H1 (cell line): ENCODE data around the gene LCOR.

ENCODE experiments used
- EP300 ChIP-seq, 2 experiments: IDR thresholded peaks; 1 replicate in 1 of 2; 2 replicates in 1 of 2; pipeline ENCODE4 v1.6.1; 2011 to 2012; ENCODE audit warnings: low read depth in 2 of 2, low read length in 2 of 2, mild to moderate bottlenecking in 2 of 2, borderline replicate concordance in 1 of 2, inconsistent platforms in 1 of 2, moderate library complexity in 1 of 2
- KDM1A ChIP-seq: fragments of 200-600, 300-600 bp; sonication (generic); IDR thresholded peaks from 2 replicates; pipeline ENCODE4 v1.7.1; 2016; ENCODE audit warnings: mild to moderate bottlenecking, low read length, borderline replicate concordance
- NANOG ChIP-seq: IDR thresholded peaks from 2 replicates; pipeline ENCODE4 v1.6.1; 2011; ENCODE audit warnings: low read length, low read depth, mild to moderate bottlenecking, inconsistent platforms; ENCODE audit not compliant: insufficient read depth, poor library complexity, severe bottlenecking
- POLR2A ChIP-seq, 2 experiments: IDR thresholded peaks; 1 replicate in 1 of 2; 2 replicates in 1 of 2; pipeline ENCODE4 v1.6.1; 2011; ENCODE audit warnings: low read depth in 2 of 2, low read length in 2 of 2, mild to moderate bottlenecking in 2 of 2; ENCODE audit errors: control extremely low read depth in 1 of 2
- POLR2AphosphoS5 ChIP-seq: IDR thresholded peaks from 2 replicates; pipeline ENCODE4 v1.6.1; 2011; ENCODE audit warnings: low read depth, low read length
- RAD21 ChIP-seq, 2 experiments: IDR thresholded peaks in 1 of 2; conservative IDR thresholded peaks in 1 of 2; 2 replicates each; pipeline ENCODE4 v1.6.1; 2011; ENCODE audit warnings: low read depth in 2 of 2, low read length in 2 of 2, improper control_type of control experiment in 1 of 2, inconsistent platforms in 1 of 2, mild to moderate bottlenecking in 1 of 2, moderate library complexity in 1 of 2
- TF ChIP-seq, protein P1 (sequence below): IDR thresholded peaks from 2 replicates; pipeline ENCODE4 v1.6.1; 2011; ENCODE audit warnings: low read depth, mild to moderate bottlenecking, low read length; ENCODE audit not compliant: insufficient read depth
- TF ChIP-seq, protein P2 (sequence below), 3 experiments: IDR thresholded peaks; 1 replicate in 2 of 3; 2 replicates in 1 of 3; pipeline versions ENCODE4 v1.5.1 to v1.6.1; 2011; ENCODE audit warnings: low read length in 3 of 3, mild to moderate bottlenecking in 3 of 3, inconsistent platforms in 2 of 3, low read depth in 1 of 3, moderate library complexity in 1 of 3; ENCODE audit not compliant: insufficient read depth in 1 of 3; ENCODE audit errors: control extremely low read depth in 1 of 3

- no peak for TF ChIP-seq POLR2AphosphoS5
- TF ChIP-seq, protein P1, sequence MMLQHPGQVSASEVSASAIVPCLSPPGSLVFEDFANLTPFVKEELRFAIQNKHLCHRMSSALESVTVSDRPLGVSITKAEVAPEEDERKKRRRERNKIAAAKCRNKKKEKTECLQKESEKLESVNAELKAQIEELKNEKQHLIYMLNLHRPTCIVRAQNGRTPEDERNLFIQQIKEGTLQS = no peak
- no peak for TF ChIP-seq POLR2A (IDR thresholded peaks at IDR 0.05; ENCODE audit: control extremely low read depth in 1 of 2, low read depth in 2 of 2, low read length in 2 of 2)
- no peak for TF ChIP-seq RAD21 (IDR thresholded peaks at IDR 0.05 in 1 of 2, conservative IDR thresholded peaks at IDR 0.05 in 1 of 2; ENCODE audit: low read depth in 2 of 2, low read length in 2 of 2)
- TF ChIP-seq, protein P2, sequence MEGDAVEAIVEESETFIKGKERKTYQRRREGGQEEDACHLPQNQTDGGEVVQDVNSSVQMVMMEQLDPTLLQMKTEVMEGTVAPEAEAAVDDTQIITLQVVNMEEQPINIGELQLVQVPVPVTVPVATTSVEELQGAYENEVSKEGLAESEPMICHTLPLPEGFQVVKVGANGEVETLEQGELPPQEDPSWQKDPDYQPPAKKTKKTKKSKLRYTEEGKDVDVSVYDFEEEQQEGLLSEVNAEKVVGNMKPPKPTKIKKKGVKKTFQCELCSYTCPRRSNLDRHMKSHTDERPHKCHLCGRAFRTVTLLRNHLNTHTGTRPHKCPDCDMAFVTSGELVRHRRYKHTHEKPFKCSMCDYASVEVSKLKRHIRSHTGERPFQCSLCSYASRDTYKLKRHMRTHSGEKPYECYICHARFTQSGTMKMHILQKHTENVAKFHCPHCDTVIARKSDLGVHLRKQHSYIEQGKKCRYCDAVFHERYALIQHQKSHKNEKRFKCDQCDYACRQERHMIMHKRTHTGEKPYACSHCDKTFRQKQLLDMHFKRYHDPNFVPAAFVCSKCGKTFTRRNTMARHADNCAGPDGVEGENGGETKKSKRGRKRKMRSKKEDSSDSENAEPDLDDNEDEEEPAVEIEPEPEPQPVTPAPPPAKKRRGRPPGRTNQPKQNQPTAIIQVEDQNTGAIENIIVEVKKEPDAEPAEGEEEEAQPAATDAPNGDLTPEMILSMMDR (IDR thresholded peaks at IDR 0.05; ENCODE audit: control extremely low read depth in 1 of 3, insufficient read depth in 1 of 3, low read depth in 1 of 3, low read length in 3 of 3) = no peak
- no peak for TF ChIP-seq EP300 (IDR thresholded peaks at IDR 0.05; ENCODE audit: borderline replicate concordance in 1 of 2, low read depth in 2 of 2, low read length in 2 of 2)
- TF ChIP-seq KDM1A = no peak
- TF ChIP-seq NANOG = no peak
Measured at GRCh38 chr10:96967847-96968246, 135.7 kb downstream of the LCOR start.
